HepG2 (cell line): ENCODE measurements around the gene NAT14. TPM values are rescaled to one million over a fixed set of nuclear protein-coding genes. Genes with fewer than 3 reads are reported as not detected.

Experiments
- ATM ChIP-seq: fragments of 450-650 bp; IDR thresholded peaks from 2 replicates; pipeline ENCODE4 v1.7.1; 2017; ENCODE audit warnings: mild to moderate bottlenecking, borderline replicate concordance
- ATRX ChIP-seq: sonication (generic); formaldehyde crosslinking; IDR thresholded peaks from 2 replicates; pipeline ENCODE4 v1.4.0; 2020; ENCODE audit warnings: missing genetic modification reagents, borderline replicate concordance
- CHD2 ChIP-seq: IDR thresholded peaks from 2 replicates; pipeline ENCODE4 v1.6.1; 2011; ENCODE audit warnings: low read depth, low read length, improper control_type of control experiment
- E2F5 ChIP-seq: sonication (generic); formaldehyde crosslinking; conservative IDR thresholded peaks from 2 replicates; pipeline ENCODE4 v1.4.0; 2020; ENCODE audit warnings: missing genetic modification reagents
- FOSL1 ChIP-seq: sonication (generic); formaldehyde crosslinking; IDR thresholded peaks from 2 replicates; pipeline ENCODE4 v1.9.0; 2021; ENCODE audit warnings: missing genetic modification reagents, borderline replicate concordance
- GTF2F1 ChIP-seq: fragments of 150-350 bp; IDR thresholded peaks from 2 replicates; pipeline ENCODE4 v1.6.1; 2014; ENCODE audit warnings: low read length
- HNF1A ChIP-seq, 2 experiments: sonication (generic) in 1 of 2; formaldehyde crosslinking in 1 of 2; IDR thresholded peaks; 2 replicates each; pipeline versions ENCODE4 v1.4.0 to v1.6.1; 2016 to 2020; ENCODE audit warnings: borderline replicate concordance in 1 of 2, low read depth in 1 of 2, mild to moderate bottlenecking in 1 of 2, missing genetic modification reagents in 1 of 2
- HOXD1 ChIP-seq: sonication (generic); formaldehyde crosslinking; IDR thresholded peaks from 2 replicates; pipeline ENCODE4 v1.5.0; 2020; ENCODE audit warnings: missing genetic modification reagents
- KDM6A ChIP-seq: IDR thresholded peaks from 2 replicates; pipeline ENCODE4 v1.6.1; 2016; ENCODE audit warnings: low read depth
- KLF9 ChIP-seq: IDR thresholded peaks from 2 replicates; pipeline ENCODE4 v1.6.1; 2016; ENCODE audit warnings: low read depth
- NFYB ChIP-seq: sonication (generic); formaldehyde crosslinking; IDR thresholded peaks from 2 replicates; pipeline ENCODE4 v1.4.0; 2020; ENCODE audit warnings: missing genetic modification reagents
- PRMT3 ChIP-seq: sonication (generic); formaldehyde crosslinking; IDR thresholded peaks from 2 replicates; pipeline ENCODE4 v1.8.1; 2022; ENCODE audit warnings: low read depth, mild to moderate bottlenecking, moderate library complexity, missing genetic modification reagents, borderline replicate concordance
- RARG ChIP-seq: sonication (generic); formaldehyde crosslinking; IDR thresholded peaks from 2 replicates; pipeline ENCODE4 v1.4.0; 2020; ENCODE audit warnings: low read depth, mild to moderate bottlenecking, missing genetic modification reagents
- SMC3 ChIP-seq: IDR thresholded peaks from 2 replicates; pipeline ENCODE4 v1.6.1; 2011; ENCODE audit warnings: low read length, improper control_type of control experiment
- SNAI1 ChIP-seq: sonication (generic); formaldehyde crosslinking; IDR thresholded peaks from 2 replicates; pipeline ENCODE4 v1.5.0; 2020; ENCODE audit warnings: mild to moderate bottlenecking, missing genetic modification reagents, borderline replicate concordance
- SRF ChIP-seq: IDR thresholded peaks from 2 replicates; pipeline ENCODE4 v1.6.1; 2011; ENCODE audit warnings: mild to moderate bottlenecking, low read depth, low read length, moderate library complexity
- TBX3 ChIP-seq: fragments of 450-650 bp; IDR thresholded peaks from 2 replicates; pipeline ENCODE4 v1.6.1; 2017; ENCODE audit warnings: antibody characterized with exemption, mild to moderate bottlenecking, inconsistent platforms, borderline replicate concordance
- THAP11 ChIP-seq: IDR thresholded peaks from 2 replicates; pipeline ENCODE4 v1.6.1; 2016; ENCODE audit warnings: missing biosample characterization, missing genetic modification reagents
- ZBTB8A ChIP-seq: sonication (generic); formaldehyde crosslinking; IDR thresholded peaks from 2 replicates; pipeline ENCODE4 v1.4.0; 2020; ENCODE audit warnings: mild to moderate bottlenecking, low read depth, missing genetic modification reagents, borderline replicate concordance
- ZNF235 ChIP-seq: sonication (generic); formaldehyde crosslinking; IDR thresholded peaks from 2 replicates; pipeline ENCODE4 v1.8.1; 2023; ENCODE audit warnings: mild to moderate bottlenecking, missing genetic modification reagents, borderline replicate concordance
- ZNF343 ChIP-seq: sonication (generic); formaldehyde crosslinking; IDR thresholded peaks from 2 replicates; pipeline ENCODE4 v1.4.0; 2020; ENCODE audit warnings: mild to moderate bottlenecking, missing genetic modification reagents
- ZNF546 ChIP-seq: sonication (generic); formaldehyde crosslinking; conservative IDR thresholded peaks from 2 replicates; pipeline ENCODE4 v1.8.1; 2023; ENCODE audit warnings: mild to moderate bottlenecking, missing genetic modification reagents
- ZNF614 ChIP-seq: IDR thresholded peaks from 2 replicates; pipeline ENCODE4 v1.6.1; 2018; ENCODE audit warnings: missing biosample characterization, missing genetic modification reagents, inconsistent platforms, borderline replicate concordance
- ZNF816 ChIP-seq: sonication (generic); formaldehyde crosslinking; IDR thresholded peaks from 2 replicates; pipeline ENCODE4 v1.8.0; 2022; ENCODE audit warnings: missing genetic modification reagents, mild to moderate bottlenecking, borderline replicate concordance
- ZSCAN30 ChIP-seq: sonication (generic); formaldehyde crosslinking; IDR thresholded peaks from 2 replicates; pipeline ENCODE4 v1.5.0; 2020; ENCODE audit warnings: mild to moderate bottlenecking, missing genetic modification reagents
- polyA plus RNA-seq, 8 experiments: library from polyadenylated mRNA; depleted of rRNA in 3 of 8; stranded (reverse) in 7 of 8; unstranded in 1 of 8; fragments of >200 nt; fragmentation: Illumina TruSeq in 4 of 8; extraction: Trizol in 4 of 8; gene quantifications; 2 replicates each; pipeline versions ENCODE4 v1.2.1 to v1.2.3, GENCODE V29; 2011 to 2016; ENCODE audit warnings: low read depth in 4 of 8, missing spikeins in 1 of 8, mixed read lengths in 1 of 8; ENCODE audit not compliant: insufficient read depth in 1 of 8
- total RNA-seq, 5 experiments: library from RNA; depleted of rRNA; stranded (reverse); fragments of >200 nt; fragmentation: Illumina TruSeq; extraction: Trizol; gene quantifications; 2 replicates each; pipeline ENCODE4 v1.2.3, GENCODE V29; 2016; ENCODE audit warnings: low read depth in 1 of 5
- TF ChIP-seq, protein P1 (sequence below): sonication (generic); formaldehyde crosslinking; conservative IDR thresholded peaks from 2 replicates; pipeline ENCODE4 v1.4.0; 2020; ENCODE audit warnings: missing genetic modification reagents

NAT14 gene
- total and polyA plus RNA-seq, 2 of the 13 experiments (the other 11 are each of a cell fraction or from before 2014, with no cell fraction given), result 20.7 to 22.3 TPM

DNA sequence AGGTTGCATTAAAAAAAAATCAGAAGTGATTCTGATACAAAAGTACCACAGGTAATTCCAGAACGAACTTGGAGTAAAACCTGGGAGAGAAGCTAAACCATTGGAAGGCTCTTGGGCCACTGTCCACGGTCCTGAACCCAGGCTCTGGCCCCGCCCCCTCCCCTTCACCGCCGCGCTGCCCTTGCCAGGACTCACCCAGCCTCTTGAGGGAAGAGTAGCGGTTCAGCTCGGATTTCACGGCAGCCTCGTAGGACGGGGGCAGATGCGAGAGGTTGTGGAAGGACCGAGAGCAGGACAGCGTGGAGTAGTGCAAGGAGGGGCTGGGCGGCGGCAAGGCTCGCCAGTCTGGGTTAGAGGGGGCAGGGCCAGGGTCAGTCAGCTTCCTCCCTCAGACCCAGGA, 47.6 kb upstream of the NAT14 start (continued):
- TF ChIP-seq ZNF235, result no peak
- 0 out of 2 replicates have a peak, but pooled peaks have one; percentile 44 for TF ChIP-seq KLF9 (CRISPR knock-in tag)
- no peak for TF ChIP-seq ZNF343 (CRISPR knock-in tag)
- TF ChIP-seq, protein P1, sequence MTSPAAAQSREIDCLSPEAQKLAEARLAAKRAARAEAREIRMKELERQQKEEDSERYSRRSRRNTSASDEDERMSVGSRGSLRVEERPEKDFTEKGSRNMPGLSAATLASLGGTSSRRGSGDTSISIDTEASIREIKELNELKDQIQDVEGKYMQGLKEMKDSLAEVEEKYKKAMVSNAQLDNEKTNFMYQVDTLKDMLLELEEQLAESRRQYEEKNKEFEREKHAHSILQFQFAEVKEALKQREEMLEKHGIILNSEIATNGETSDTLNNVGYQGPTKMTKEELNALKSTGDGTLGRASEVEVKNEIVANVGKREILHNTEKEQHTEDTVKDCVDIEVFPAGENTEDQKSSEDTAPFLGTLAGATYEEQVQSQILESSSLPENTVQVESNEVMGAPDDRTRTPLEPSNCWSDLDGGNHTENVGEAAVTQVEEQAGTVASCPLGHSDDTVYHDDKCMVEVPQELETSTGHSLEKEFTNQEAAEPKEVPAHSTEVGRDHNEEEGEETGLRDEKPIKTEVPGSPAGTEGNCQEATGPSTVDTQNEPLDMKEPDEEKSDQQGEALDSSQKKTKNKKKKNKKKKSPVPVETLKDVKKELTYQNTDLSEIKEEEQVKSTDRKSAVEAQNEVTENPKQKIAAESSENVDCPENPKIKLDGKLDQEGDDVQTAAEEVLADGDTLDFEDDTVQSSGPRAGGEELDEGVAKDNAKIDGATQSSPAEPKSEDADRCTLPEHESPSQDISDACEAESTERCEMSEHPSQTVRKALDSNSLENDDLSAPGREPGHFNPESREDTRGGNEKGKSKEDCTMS, result no peak
- TF ChIP-seq HNF1A (IDR thresholded peaks at IDR 0.05; ENCODE audit: low read depth), result no peak
- no peak for TF ChIP-seq HNF1A (CRISPR knock-in tag; IDR thresholded peaks at IDR 0.05; ENCODE audit: borderline replicate concordance)
- TF ChIP-seq HOXD1 (CRISPR knock-in tag), result 0 out of 2 replicates have a peak, but pooled peaks have one; percentile 40
- no peak for TF ChIP-seq ZNF546
- no peak for TF ChIP-seq CHD2
- no peak for TF ChIP-seq KDM6A (CRISPR knock-in tag)
- no peak for TF ChIP-seq ZNF816 (CRISPR knock-in tag)
- no peak for TF ChIP-seq RARG (CRISPR knock-in tag)
- TF ChIP-seq TBX3, result no peak
- no peak for TF ChIP-seq ZNF614 (CRISPR knock-in tag)
- no peak for TF ChIP-seq GTF2F1
- TF ChIP-seq SMC3, result no peak
- peak; percentile 45; the same call in 1 of the 2 replicates for TF ChIP-seq THAP11 (CRISPR knock-in tag)
- no peak for TF ChIP-seq ATM
- TF ChIP-seq NFYB, result no peak
- TF ChIP-seq SNAI1, result no peak
- TF ChIP-seq PRMT3, result peak; percentile 67; the same call in 1 of the 2 replicates
- no peak for TF ChIP-seq E2F5 (CRISPR knock-in tag)
- no peak for TF ChIP-seq FOSL1 (CRISPR knock-in tag)
- 0 out of 2 replicates have a peak, but pooled peaks have one; percentile 73 for TF ChIP-seq ZSCAN30 (CRISPR knock-in tag)
- TF ChIP-seq SRF, result no peak
- TF ChIP-seq ATRX, result no peak
- no peak for TF ChIP-seq ZBTB8A
